ENCODE data around the gene NFATC2. TPM values are rescaled to one million over a fixed set of nuclear protein-coding genes. Genes with fewer than 3 reads are reported as not detected.

NFATC2 gene
- total RNA-seq, 1 donor from 2014 or later: 0.89 TPM

DNA sequence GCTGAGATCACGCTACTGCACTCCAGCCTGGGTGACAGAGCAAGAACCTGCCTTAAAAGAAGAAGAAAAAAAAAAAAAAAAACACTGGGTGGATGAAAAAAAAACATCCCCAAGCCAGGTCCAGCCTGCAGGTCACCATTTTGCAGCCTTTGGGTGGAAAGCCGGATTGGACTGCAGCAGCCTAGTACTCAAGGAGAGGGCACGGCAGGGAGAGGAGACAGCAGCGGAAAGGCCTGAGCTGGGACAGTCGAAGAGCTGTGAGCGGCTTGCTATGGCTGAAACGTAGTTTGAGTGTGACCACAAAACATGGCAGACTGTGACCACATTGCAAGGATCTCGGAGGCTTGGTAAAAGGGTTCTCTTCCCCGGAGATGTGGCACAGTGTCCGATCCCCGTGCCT is 173.0 kb downstream of the NFATC2 start:
- no peaks in the 10 kb centered on the region for H3K27me3 Mint-ChIP-seq (ENCODE audit: unreplicated experiment)
- H3K27ac Mint-ChIP-seq (ENCODE audit: unreplicated experiment): no peak overlapping the region
- peaks cover 3% of the 10 kb centered on the region for H3K9me3 Mint-ChIP-seq (ENCODE audit: unreplicated experiment)
- no peak overlapping the region for H3K4me3 Mint-ChIP-seq (ENCODE audit: unreplicated experiment)
- no peak for DNase-seq (ENCODE audit: extremely low spot score, unreplicated experiment)
- no peaks in the 10 kb centered on the region for H3K36me3 Mint-ChIP-seq (ENCODE audit: unreplicated experiment)
- H3K4me1 Mint-ChIP-seq (ENCODE audit: unreplicated experiment): peaks cover 40% of the 10 kb centered on the region
- TF ChIP-seq, protein P1, sequence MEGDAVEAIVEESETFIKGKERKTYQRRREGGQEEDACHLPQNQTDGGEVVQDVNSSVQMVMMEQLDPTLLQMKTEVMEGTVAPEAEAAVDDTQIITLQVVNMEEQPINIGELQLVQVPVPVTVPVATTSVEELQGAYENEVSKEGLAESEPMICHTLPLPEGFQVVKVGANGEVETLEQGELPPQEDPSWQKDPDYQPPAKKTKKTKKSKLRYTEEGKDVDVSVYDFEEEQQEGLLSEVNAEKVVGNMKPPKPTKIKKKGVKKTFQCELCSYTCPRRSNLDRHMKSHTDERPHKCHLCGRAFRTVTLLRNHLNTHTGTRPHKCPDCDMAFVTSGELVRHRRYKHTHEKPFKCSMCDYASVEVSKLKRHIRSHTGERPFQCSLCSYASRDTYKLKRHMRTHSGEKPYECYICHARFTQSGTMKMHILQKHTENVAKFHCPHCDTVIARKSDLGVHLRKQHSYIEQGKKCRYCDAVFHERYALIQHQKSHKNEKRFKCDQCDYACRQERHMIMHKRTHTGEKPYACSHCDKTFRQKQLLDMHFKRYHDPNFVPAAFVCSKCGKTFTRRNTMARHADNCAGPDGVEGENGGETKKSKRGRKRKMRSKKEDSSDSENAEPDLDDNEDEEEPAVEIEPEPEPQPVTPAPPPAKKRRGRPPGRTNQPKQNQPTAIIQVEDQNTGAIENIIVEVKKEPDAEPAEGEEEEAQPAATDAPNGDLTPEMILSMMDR (IDR thresholded peaks at IDR 0.05): no peak

DNA sequence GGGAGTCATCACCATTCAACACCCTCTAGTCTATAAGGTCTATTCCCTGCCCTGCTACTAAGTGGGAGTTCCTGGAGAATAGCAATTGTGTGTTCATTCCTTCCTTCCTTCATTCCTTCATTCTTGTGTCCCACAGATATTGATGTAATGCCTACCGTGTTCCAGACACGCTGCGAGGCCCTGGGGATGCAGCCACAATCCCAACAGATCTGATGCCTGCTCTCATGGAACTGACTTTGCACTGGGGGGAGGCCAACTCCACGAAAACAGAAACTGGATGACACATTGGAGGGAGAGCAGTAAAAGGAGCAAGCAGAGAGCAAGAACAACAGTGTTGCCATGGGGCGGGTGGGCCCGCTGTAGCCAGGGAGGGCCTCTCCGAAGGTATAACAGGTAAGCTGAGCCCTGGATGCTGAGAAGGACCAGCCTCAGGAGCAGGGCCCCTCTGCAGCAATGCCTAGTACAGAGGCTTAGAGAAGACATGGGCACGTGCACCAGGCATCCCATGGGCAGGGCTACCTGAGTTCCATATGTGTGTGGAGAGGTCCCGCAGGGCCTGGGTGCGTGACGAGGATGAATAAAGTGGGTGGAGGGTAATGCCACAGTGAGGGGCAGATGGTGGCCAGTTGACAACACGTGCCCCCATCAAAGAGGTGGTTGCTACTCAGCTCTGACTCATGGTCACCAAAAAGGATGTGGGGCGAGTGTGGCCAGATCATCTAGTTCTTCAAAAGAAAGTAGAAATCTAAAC is 173.9 kb downstream of the NFATC2 start:
- DNase-seq (ENCODE audit: extremely low spot score, unreplicated experiment): no peak
- TF ChIP-seq, protein P1 (IDR thresholded peaks at IDR 0.05): no peak
- Mint-ChIP-seq H3K9me3 (ENCODE audit: unreplicated experiment) (peaks cover 8% of the 10 kb centered on the region), H3K36me3 (ENCODE audit: unreplicated experiment) (peaks cover 3% of the 10 kb centered on the region), H3K4me3 (ENCODE audit: unreplicated experiment) (no peak overlapping the region), H3K27ac (ENCODE audit: unreplicated experiment) (no peak overlapping the region), H3K27me3 (ENCODE audit: unreplicated experiment) (no peaks in the 10 kb centered on the region), H3K4me1 (ENCODE audit: unreplicated experiment) (peaks cover 32% of the 10 kb centered on the region)

DNA sequence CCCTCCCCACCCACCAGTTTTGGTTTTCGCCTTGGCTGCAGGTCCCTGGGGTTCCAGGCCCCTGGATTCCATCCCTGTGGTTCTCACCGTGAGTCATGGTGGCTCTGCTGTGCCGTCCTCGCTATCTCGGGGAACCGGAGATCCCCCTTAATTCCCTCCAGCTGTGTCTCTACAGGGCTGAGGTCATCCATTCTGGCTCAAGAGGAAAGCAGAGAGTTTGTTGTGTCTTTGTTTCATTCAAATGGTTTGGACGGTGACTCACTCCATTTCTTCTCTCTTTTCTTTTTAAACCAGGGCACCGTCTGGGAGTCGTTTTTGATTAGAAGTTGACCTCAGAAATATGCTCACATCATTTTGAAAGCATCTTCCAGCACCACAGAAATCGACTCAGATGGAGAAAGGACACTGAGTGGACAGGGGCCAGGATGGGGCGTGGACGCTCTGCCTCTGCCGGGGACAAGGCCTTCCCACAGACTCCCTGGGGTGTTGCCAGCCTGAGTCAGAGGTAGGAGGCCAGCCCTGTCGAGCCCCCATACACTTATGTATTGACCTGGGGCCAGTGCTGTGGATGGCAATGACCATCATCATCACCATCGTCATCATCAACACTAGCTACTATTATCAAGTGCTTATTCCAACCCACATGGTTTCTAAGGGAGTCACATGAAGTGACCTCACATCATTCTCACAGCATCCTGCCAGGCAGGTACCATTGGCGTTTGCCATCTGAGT is 176.2 kb downstream of the NFATC2 start:
- peaks cover 11% of the 10 kb centered on the region for H3K9me3 Mint-ChIP-seq (ENCODE audit: unreplicated experiment)
- no peaks in the 10 kb centered on the region for H3K27me3 Mint-ChIP-seq (ENCODE audit: unreplicated experiment)
- DNase-seq (ENCODE audit: extremely low spot score, unreplicated experiment): peak; percentile 87

DNA sequence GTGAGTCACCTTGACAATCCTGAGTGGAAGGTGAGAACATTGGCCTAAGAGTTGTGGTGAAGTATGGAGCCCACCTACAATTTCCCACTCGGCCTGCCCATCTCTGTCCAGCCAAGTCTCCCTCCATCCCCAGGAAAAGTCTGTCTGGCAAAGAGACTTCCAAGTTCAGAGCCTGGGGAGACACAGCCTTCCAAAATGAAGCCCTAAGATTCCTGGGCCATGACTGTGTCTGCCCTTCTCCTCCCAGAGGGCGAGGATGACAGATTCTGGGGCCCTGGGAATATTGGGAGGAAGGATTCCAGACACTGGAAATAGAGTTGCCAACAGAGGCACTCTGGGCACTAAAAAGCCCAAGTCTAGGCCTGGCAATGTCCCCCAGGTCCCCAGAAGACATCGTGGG is 176.8 kb downstream of the NFATC2 start:
- Mint-ChIP-seq H3K4me3 (ENCODE audit: unreplicated experiment) (no peak overlapping the region), H3K27ac (ENCODE audit: unreplicated experiment) (peak overlapping the region; percentile 97)
- no peak for DNase-seq (ENCODE audit: extremely low spot score, unreplicated experiment)

More for the DNA sequence above, 176.2 kb downstream of the NFATC2 start:
- H3K4me1 Mint-ChIP-seq (ENCODE audit: unreplicated experiment): peaks cover 25% of the 10 kb centered on the region
- TF ChIP-seq, protein P1 (IDR thresholded peaks at IDR 0.05): no peak
- no peak overlapping the region for H3K4me3 Mint-ChIP-seq (ENCODE audit: unreplicated experiment)
- peak overlapping the region; percentile 97 for H3K27ac Mint-ChIP-seq (ENCODE audit: unreplicated experiment)
- H3K36me3 Mint-ChIP-seq (ENCODE audit: unreplicated experiment): peaks cover 3% of the 10 kb centered on the region

More for the DNA sequence above, 176.8 kb downstream of the NFATC2 start:
- Mint-ChIP-seq H3K4me1 (ENCODE audit: unreplicated experiment) (peaks cover 30% of the 10 kb centered on the region), H3K9me3 (ENCODE audit: unreplicated experiment) (peaks cover 11% of the 10 kb centered on the region), H3K27me3 (ENCODE audit: unreplicated experiment) (no peaks in the 10 kb centered on the region), H3K36me3 (ENCODE audit: unreplicated experiment) (peaks cover 3% of the 10 kb centered on the region)
- TF ChIP-seq, protein P1 (IDR thresholded peaks at IDR 0.05): no peak

Measured in osteocyte (in vitro differentiated cells).